GM12875 (cell line): ENCODE measurements around the gene MMP28.

Source experiments
- H3K4me3 ChIP-seq: one replicate; pipeline ENCODE4 v1.5.1; 2011; ENCODE audit warnings: low read depth, low read length, control low read depth
- CTCF ChIP-seq: IDR thresholded peaks from 2 replicates; pipeline ENCODE4 v1.5.1; 2011; ENCODE audit warnings: low read depth, mild to moderate bottlenecking, control low read depth, inconsistent platforms, low read length, moderate library complexity, borderline replicate concordance; ENCODE audit not compliant: insufficient read depth

MMP28 gene

GRCh38 chr17:35738519-35739133, 56.8 kb downstream of the MMP28 start:
- no peak overlapping the region for H3K4me3 ChIP-seq
- TF ChIP-seq CTCF: no peak

GRCh38 chr17:35736236-35736635, 59.2 kb downstream of the MMP28 start:
- H3K4me3 ChIP-seq: no peak overlapping the region
- TF ChIP-seq CTCF: no peak

- no peak for TF ChIP-seq CTCF
- H3K4me3 ChIP-seq: no peak overlapping the region
Measured at GRCh38 chr17:35735036-35735805, 60.2 kb downstream of the MMP28 start.

- no peak overlapping the region for H3K4me3 ChIP-seq
- TF ChIP-seq CTCF: no peak
Measured at GRCh38 chr17:35734396-35734795, 61.0 kb downstream of the MMP28 start.

GRCh38 chr17:35733366-35733765, 62.1 kb downstream of the MMP28 start:
- H3K4me3 ChIP-seq: no peak overlapping the region
- TF ChIP-seq CTCF: no peak

- TF ChIP-seq CTCF: no peak
- H3K4me3 ChIP-seq: no peak overlapping the region
Measured at GRCh38 chr17:35732806-35733136, 62.7 kb downstream of the MMP28 start.
